Stimulated activated CD4-positive, alpha-beta T cell treated with anti-CD3 and anti-CD28 coated beads, TNF-alpha, amount 100 ng/mL, for 1 hour (primary cell): ENCODE measurements around the gene COTL1.
"Not testable (repeated sequence)": the region's sequence is repeated elsewhere in the genome, so short reads cannot be mapped to it uniquely, and the experiment has no call there.

Experiments
- DNase-seq, 3 donors: peaks; one replicate each; pipeline ENCODE4 v3.0.0-alpha.2; 2020; ENCODE audit warnings: low read depth in 3 of 3, low spot score in 1 of 3

Gene COTL1

DNA sequence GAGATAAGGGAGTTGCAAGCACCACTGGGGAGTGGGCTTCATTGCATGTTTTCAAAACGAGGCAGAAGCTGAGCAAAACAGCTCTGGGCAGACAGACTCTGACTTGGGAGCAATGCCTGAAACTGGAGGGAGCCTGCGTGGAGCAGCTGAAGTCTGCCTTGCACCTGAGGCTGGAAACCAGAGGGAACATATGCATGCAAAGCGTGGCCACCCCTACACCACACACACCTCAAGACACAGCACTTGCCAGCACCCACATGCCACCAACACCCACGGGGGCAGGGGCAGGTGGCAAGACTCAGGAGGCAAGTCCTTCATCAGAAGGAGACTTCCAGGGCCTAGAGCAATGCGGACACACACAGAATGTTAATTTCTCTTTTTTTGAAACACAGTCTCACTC is 45.8 kb downstream of the COTL1 start:
- no peak for DNase-seq

DNA sequence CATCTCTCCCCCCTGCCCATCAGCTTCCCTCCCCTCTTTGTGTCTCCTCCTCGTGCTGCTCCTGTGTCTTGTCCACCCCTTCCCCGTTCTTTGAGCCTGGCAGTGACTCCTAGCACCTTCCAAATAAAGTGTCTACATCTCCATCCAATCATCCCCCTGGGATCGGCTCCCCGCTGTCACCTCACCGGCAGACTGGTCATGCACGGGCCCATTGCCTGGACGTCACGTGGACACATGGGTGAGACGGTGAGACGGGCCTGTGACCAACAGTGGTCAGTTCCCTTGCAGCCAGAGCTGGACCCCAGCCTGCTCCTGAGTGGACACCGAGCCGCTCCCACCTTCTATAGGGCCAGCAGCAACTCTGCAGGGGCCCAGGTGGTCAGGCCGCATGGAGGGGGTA is 46.4 kb downstream of the COTL1 start:
- DNase-seq, result no peak

DNA sequence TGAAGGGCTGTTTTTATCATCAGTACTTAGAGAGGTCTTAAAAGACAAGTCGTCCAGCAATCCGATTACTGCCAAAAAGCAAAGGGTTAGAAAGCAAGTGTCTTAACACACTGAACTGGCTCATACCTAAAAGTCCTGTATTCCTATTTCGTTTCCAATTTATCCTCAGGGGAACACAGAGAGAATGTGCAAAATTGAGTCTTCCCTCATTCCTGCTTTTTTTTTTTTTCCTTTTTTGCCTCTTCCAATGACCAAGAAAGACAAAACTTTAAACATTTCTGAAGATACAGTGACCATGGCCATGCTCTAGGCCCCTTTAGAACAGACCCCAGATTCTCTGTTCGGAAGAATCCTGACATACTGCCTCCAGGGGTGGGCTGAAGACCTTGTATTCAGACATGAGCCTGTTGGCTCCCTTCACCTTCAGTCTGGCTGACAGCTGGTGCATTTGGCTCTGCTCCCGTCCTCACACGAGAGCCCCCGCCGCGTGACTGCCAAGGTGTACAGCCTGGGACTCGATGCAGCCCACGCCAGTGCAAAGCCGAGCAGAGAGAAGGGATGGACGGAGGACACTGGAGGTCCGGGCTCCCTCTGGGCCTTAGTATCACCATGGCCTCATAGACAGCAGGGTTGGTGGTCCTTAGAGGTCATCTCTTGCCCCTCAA is 47.0 kb downstream of the COTL1 start:
- no peak for DNase-seq

DNA sequence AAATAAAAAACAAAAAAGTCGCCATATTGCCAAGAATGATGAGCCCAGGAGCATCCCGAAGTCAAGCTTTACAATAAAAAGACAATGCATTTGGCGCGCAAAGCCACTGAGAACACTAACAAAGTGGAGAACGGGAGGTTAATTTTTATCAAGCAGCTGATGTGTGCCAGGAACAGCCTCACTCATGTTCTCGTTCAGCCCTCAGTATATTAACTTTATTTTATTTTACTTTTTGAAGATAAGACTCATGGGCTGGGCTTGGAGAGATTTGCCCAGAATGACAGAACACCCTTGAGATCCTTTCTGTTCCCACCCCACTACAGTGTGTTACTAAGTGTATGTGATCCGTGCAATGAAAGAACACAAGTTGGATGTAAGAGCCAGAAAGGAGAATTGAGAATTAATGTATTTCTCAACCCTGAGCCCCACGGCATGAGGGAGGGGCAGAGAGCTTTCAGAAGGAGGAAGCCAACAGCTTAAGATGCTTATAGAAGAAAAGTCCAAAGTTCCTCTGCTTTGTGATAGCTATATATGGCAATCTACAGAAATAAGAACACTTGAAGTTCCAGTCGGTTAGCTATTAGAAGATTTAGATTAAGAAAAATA is 48.4 kb downstream of the COTL1 start:
- no peak for DNase-seq

DNA sequence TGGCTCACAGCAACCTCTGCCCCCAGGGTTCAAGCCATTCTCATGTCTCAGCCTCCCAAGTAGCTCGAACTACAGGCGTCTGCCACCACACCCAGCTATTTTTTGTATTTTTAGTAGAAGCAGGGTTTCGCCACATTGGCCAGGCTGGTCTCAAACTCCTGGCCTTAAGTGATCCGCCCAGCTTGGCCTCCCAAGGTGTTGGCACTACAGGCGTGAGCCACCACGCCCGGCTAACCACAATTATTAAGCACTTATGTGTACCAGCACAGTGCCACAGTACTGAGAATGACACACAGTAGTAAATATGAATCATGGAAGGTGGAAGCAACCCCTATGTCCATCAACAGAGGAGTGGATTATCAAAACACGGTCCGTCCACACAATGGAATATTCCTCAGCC is 49.8 kb downstream of the COTL1 start:
- no peak for DNase-seq

DNA sequence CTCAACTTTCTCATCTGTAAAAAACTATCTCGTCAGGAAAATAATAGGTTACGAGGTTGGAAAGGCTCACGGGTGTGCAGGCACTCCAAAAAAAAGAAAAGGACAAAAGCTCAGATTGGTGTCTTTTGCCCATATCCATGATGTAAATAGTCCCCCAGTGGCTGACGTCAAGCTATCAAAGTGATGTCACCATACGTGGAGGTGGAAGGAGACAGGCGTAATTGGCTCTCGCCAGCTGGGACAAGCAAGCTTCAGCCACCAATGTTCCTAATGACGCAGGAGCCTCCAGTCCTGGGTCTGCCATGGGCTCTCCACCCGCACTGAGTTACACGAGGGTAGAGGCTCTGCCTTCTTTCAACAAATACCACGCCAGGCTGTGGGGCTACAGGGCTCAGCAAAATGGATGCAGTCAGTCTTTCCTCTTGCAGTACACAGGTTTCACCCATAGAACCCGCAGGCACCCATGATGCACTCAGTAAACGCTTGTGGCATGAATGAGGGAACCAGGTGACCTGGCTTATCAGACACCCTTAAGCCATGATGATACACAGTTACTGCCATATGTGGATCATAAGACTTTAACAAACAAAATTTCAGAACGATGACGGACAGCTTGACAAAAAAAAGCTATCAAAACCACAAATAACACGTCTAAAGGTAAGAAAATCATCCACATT is 50.5 kb downstream of the COTL1 start:
- DNase-seq, result no peak

DNA sequence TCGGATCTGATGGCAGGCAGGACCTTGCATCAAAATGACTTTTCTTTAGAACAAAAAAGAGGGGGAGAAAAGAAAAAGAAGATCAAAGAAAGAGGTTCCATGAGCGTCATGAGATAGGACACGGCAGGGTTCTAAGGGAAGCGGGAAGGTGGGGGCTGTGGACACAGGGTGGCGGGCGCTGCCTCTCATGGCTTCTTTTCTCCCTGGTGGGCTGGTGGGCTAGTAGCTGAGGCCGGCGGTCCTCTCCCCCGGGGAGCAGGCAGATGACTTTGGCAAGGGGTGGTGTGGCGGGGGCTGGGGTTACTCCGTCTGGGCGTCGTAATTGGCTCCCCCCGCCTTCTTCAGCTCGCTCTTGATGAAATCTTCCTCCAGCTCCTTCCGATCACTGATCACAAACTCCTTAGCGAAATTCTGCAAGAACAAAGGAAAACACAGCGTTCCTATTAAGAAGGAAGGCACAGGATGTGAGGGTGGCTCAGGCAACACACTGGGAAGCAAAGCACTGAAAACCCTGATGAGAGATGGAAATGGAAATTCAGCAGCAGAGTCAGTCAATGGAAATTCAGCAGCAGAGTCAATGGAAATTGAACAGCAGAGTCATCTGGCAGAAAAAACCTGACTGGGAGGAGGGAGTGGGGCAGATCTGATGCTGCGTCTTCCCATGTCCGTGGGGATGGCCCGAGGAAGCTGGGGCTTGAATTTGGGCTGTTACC is 51.2 kb downstream of the COTL1 start:
- DNase-seq, result no peak

DNA sequence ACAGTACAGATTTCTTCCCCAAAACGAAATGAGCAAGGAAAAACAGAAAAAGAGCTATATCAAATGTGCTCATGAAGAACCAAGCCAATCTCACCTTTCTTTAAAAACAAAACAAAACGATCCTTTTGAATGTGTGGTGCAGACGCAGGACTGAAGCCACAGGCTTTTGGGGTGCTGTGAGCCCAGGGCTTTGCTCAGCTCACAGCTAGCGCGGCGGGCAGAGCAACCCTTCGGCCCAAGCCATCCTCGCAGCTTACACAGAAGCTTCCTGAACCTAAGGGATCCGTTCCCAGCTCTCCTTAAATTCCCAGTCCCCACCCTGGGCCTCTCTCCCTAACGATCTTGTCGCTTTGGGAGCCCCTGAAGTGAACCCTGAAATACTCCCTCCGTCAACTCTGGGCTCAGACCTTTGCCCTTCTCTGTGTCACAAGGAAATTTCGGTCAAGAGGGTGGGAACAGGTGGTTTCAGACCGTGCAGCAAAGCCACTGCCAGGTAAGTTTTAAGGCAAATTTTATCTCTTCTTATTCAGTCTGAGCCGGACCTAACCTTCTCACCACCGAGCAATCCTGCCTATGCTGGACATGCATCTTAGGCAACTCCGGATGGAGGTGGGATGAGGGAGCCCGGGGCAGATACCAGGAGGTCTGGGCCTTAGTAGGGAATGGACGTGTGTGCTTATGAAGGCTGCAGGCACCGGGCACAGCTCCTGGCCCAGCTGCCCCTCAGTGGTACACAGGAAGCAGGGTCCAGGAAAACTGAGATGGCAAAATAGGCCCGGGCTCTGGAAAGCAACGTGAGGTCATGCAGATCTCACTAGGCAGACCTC is 52.0 kb downstream of the COTL1 start:
- no peak for DNase-seq

DNA sequence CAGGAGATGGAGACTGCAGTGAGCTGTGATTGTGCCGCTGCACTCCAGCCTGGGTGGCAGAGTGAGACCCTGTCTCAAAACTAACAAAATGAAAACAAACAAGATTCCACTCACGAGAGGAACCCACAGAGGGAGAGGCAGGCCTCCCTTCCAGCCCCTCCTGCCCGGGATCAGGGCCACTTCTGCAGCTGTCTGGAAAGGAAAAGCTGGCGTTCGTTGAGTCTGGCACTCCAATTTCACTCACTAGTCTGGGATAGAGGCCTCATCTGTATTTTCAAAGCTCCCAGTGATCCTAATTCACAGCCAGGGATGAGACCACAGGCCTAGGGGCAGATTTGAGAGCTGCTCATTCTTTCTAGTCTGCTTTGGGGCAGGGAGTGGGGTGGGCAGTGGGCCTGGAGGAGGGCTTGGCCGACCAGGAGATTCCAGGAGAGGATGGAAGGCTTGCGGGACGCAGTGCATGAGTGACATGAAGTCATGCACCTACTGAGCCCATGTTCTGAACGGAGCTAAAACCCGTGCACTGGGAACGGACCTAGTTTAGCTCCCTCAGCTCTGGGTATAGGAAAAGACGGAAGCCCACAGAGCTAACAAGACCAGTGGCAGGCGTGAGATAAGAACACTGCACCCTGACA is 54.0 kb downstream of the COTL1 start:
- DNase-seq, result no peak

DNA sequence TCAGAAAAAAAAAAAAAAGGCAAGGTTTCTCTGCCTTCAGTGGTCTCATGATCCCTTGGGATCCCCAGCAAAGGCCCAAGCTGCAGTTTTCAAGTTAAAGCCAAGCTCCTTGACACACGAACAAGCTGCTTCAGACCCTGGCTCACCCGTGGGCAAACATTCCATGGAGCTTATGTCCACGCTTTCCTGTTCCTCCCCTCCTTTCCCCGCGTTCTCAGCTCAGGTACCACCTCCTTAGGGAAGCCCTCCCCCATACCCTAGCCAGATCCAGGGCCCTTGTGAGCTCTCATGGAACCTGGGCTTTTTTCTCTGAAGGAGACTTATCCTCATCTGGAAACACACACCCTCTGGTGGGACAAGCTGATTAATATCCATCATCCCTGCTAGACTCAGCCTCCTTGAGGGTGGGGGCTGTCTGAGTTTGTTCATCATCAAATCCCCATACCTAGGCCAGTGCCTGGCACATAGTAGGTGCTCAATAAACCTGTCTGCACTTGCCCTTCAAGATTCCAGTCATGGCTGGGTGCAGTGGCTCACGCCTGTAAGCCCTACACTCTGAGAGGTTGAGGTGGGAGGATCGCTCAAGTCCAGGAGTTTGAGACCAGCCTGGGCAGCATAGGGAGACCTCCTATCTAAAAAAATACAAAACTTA is 54.7 kb downstream of the COTL1 start:
- no peak for DNase-seq

DNA sequence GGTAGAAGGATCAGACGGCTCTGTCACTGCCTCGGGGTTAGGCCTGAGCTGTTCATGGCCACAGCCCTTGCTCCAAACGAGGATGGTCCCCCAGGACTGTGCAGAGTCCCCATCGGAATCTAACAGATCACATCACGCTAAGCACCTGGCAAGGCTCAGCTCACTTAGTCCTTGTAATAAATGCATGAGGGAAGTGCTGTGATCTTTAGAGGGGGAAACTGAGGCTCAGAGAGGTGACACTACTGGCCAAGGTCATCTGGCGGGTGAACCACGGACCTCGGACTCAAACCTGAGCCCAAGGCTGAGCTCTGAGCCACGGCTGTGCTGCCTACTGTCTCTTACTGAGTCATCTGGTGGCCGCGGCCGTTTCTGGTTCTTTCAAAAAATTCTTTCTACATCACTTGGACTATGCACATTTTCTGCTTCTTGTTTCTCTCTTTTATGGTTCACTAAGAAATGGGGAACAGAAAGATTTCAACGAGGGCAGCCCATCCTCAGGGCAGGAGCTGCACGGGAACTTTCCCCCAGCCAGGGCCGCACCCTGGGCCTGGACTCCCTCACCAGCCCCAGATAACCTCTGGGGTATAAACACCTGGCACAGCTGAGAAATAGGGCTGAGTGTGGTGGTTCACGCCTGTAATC is 55.6 kb downstream of the COTL1 start:
- DNase-seq, result no peak

DNA sequence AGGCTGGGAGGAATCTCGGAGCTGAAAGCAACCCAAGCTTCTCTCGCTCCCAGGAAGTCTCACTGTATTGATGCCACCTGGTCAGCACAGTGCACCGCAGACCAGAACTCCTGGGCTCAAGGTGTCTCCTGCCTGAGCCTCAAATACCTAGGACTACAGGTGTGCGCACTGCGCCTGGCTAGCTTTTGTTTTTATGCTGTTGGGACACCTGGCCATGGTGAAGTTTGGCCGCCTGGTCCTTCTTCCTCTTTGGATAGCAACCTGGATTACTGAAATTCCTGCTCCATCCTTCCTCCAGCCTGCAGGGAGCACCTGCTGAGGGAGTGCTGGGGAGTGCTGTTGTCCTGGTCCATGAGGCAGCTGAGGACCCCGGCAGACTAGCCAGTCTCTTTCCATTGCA is 56.6 kb downstream of the COTL1 start:
- no peak for DNase-seq

DNA sequence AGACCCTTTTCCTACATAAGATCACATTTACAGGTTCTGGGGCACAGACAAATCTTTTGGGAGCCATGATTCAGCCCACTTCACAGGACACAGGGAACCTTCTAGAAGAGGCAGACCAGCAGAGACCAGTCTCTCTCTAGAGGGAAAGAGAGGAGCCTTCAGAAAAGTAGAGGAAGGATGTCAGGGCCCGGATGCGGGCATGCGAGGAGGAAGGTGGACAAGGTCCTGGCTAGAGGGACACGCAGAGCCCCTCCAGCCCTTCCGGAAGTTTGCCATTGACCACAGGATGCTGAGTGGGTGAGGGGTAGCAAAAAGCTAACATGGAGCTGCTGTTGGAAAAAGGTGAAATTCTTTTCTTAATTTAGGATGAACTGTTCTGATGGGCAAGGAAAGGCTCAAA is 57.6 kb downstream of the COTL1 start:
- no peak for DNase-seq

DNA sequence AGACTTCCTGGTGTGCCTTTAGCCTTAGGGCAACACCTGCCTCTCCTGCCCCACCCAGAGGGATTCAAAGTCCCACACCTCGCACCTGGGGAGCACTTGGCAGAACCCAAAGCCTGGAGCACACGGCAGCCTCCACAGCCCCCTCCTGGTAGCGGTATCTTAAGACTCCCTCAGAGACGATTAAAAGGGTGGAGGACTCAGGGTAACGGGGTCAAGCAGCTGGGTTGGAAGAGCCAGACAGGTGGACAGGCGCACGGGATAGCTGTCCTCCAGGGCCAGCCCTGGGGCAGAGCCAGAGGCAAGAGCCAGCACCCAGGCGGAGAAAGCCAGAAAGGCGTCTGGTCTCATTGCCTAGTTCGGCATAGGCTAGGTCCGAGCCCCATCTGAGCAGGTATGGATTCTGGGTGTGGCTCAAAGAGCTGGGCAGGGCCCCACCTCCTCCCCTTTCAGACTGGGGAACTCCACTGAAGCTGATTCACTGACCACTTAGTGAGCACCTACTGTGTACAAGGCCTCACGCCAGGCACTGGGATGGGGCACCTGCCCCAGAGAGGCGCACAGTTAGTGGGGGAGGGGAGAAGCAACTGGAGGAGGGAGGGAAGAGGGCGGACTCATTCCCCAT is 58.5 kb downstream of the COTL1 start:
- DNase-seq, result no peak

DNA sequence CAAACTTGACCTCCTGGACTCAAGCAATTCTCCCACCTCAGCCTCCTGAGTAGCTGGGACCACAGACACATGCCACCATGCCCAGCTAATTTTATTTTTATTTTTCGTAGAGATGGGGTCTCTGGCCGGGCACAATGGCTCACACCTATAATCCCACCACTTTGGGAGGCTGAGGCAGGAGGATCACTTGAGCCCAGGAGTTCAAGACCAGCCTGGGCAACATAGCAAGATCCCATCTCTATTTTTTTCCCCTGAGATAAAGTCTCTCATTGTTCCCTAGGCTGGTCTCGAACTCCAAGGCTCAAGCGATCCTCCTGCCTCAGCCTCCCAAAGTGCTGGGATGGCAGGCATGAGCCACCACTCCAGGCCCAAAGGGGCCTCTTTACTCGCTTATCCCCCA is 59.0 kb downstream of the COTL1 start:
- not testable (repeated sequence) for DNase-seq

DNA sequence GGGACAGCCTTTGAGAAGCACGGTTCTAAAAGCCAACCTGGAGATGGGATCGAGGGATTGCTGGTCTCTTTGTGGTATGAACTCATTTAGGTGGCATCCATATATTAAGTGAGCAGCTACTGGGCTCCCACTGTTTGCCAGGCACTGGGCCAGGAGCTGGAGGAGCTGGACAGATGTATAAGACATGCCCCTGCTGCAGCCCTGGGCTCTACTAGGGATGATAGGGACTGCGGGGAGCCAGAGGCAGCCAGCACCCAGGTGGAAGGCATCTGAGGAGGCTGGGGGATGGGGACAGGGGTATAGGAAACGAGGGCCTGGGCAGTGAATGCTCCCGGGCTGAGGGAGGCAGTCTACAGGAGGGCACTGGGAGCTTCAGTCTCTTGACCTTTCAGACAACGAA is 60.4 kb downstream of the COTL1 start:
- no peak for DNase-seq

DNA sequence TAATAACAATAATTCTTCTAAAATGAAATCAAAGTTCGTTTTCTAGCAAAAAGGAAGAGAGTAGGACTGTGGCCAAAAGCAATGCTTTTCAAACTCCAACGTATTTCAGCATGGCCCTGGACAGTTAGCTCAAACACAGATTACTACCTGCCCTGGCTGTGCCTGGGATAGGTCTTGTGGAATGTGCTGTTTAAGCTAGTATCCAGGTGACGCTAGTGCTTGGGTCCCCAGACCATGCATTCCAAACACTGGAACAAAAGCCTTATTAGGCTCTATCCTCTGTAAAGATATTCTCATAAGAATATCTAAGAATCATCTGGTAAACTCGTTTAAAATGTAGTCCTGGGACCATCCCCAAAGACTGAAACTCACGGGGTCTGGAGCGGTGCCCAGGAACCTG is 60.8 kb downstream of the COTL1 start:
- no peak for DNase-seq

DNA sequence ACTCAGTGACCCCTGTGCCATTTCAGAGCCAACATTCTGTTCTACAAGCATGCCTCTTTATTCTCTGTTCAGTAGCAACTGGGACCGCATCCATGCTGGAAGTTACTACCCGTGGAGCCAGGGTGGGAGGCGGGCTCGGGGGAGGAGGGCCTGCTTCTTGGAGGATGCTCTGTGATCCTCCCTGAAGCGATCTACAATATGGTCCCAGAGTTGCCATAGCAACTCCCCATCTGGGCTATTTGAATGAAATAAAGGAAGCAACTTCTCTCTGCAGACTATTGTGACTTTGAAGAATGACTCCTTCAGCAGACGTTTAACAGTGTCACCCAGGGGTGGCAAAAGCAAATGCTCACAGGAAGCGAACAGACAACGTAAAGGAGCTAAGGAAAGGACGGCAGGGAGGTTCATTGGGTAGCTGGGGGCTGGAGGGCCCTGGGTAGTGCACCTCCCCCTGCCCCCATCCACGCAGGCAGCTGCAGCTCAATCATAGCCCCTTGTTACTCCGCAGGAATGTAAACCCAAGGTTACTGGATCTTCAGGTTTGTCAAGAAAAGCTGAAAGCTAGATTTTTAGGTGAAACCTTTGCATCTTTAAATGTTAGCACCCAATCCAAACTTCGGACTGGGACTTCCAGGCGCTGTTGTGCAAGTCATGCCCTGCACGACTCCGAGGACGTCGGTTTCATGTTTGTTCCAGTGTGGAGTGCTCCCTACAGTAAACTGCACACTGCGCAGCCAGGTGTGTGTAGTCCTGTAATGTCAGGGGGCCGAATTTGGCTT is 62.3 kb downstream of the COTL1 start:
- no peak for DNase-seq
